Tibial artery (tissue), 4 donors: ENCODE results near the gene SPATA20.

ENCODE experiments used
- DNase-seq, 2 donors: peaks; one replicate each; pipeline ENCODE4 v3.0.0-alpha.2; 2019
- H3K27ac ChIP-seq, 2 donors: fragments of 200-600 bp; sonication (generic) in 1 of 2; 1 replicate in 1 of 2; 2 replicates in 1 of 2; pipeline ENCODE4 v1.5.1; 2018 to 2019; ENCODE audit warnings: mild to moderate bottlenecking in 1 of 2
- H3K27me3 ChIP-seq, 2 donors: fragments of 200-600 bp; sonication (generic) in 1 of 2; one replicate each; pipeline versions ENCODE4 v1.5.1 to v1.6.0; 2016 to 2019
- H3K36me3 ChIP-seq, 3 donors: fragments of 200-600 bp; sonication (generic) in 2 of 3; one replicate each; pipeline ENCODE4 v1.5.1; 2016 to 2019; ENCODE audit warnings: mild to moderate bottlenecking in 2 of 3
- H3K4me1 ChIP-seq, 4 donors: fragments of 200-600 bp; sonication (generic) in 2 of 4; 1 replicate in 3 of 4; 2 replicates in 1 of 4; pipeline ENCODE4 v1.5.1; 2016 to 2019
- H3K4me3 ChIP-seq, 2 donors: fragments of 200-600 bp; sonication (generic) in 1 of 2; 1 replicate in 1 of 2; 2 replicates in 1 of 2; pipeline ENCODE4 v1.5.1; 2018 to 2019; ENCODE audit warnings: mild to moderate bottlenecking in 2 of 2
- H3K9me3 ChIP-seq, 3 donors: fragments of 200-600 bp; sonication (generic) in 1 of 3; one replicate each; pipeline ENCODE4 v1.5.1; 2016 to 2019
- CTCF ChIP-seq, 2 experiments: fragments of 200-600 bp in 1 of 2; fragments of 450-650 bp in 1 of 2; IDR thresholded peaks; one replicate each; pipeline ENCODE4 v1.5.1; 2017 to 2019; ENCODE audit warnings: antibody characterized with exemption in 2 of 2, mild to moderate bottlenecking in 1 of 2, moderate library complexity in 1 of 2
- intact Hi-C: fragments of 100-400 bp; cut with DNase I; formaldehyde crosslinking; loops from one replicate; pipeline ENCODE4 v1.15.0; 2023; ENCODE audit warnings: low total_unique reads

SPATA20 gene

DNA sequence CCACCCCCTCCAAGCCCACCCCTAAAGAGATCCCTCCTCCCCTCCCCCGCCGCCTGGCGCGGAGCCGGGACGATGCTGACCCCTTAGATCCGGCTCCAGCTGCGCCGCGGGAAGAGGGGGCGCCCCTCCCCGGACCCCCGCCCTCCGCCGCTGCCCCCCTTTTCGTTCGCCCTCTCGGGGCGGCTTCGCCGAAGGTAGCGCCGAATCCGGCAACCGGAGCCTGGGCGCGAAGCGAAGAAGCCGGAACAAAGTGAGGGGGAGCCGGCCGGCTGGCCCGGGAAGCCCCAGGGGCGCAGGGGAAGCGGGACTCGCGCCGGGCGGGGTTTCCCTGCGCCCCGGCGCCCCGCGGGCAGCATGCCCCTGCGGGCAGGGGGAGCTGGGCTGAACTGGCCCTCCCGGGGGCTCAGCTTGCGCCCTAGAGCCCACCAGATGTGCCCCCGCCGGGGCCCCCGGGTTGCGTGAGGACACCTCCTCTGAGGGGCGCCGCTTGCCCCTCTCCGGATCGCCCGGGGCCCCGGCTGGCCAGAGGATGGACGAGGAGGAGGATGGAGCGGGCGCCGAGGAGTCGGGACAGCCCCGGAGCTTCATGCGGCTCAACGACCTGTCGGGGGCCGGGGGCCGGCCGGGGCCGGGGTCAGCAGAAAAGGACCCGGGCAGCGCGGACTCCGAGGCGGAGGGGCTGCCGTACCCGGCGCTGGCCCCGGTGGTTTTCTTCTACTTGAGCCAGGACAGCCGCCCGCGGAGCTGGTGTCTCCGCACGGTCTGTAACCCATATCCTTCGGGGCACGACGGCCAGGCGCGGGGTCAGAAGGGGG lies 14.2 kb downstream of the SPATA20 start:
- peak overlapping the region; percentile 47 to 67 for H3K4me3 ChIP-seq
- peaks cover 0 to 4% (median 3%) of the 10 kb centered on the region in 3 donors for H3K36me3 ChIP-seq
- H3K4me1 ChIP-seq = peaks cover 10 to 68% (median 60%) of the 10 kb centered on the region in 4 donors
- DNase-seq = no peak
- intact Hi-C loops = no loop called here
- H3K9me3 ChIP-seq = no peaks in the 10 kb centered on the region
- TF ChIP-seq CTCF (IDR thresholded peaks at IDR 0.05) = no peak
- peak overlapping the region in 1 of 2 donors; percentile 44 for H3K27ac ChIP-seq
- H3K27me3 ChIP-seq = peaks cover 11 to 73% of the 10 kb centered on the region in 2 donors

DNA sequence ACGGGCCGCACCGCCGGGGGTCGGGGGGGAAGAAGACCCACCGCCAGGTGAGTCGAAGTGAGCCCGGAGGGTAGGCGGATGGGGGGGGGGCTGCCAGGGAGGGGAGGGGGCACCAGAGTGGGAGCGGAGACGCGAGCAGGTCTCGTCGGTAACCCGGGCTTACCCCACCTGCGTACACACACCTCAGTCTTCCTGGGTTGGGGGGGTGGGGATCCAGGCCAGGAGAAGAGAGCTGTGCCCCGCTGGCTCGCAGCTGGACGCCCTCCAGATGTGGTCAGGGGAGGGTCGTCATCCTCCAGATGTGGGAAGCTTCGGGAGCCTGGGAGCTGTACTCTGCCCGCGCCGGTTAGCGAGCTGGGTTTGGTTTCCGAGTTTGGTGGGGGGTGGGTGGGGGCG lies 14.8 kb downstream of the SPATA20 start:
- intact Hi-C loops = no loop called here
- no peak overlapping the region for H3K27ac ChIP-seq
- no peaks in the 10 kb centered on the region for H3K9me3 ChIP-seq
- no peak for DNase-seq
- no peaks in the 10 kb centered on the region for H3K36me3 ChIP-seq
- peaks cover 11 to 75% of the 10 kb centered on the region in 2 donors for H3K27me3 ChIP-seq
- TF ChIP-seq CTCF (IDR thresholded peaks at IDR 0.05) = no peak
- peaks cover 10 to 68% (median 60%) of the 10 kb centered on the region in 4 donors for H3K4me1 ChIP-seq
- H3K4me3 ChIP-seq = no peak overlapping the region

GRCh38 chr17:50562242-50563091 lies 15.5 kb downstream of the SPATA20 start:
- H3K36me3 ChIP-seq = no peaks in the 10 kb centered on the region
- TF ChIP-seq CTCF (IDR thresholded peaks at IDR 0.05) = no peak
- no peak overlapping the region for H3K27ac ChIP-seq
- no peak overlapping the region for H3K4me3 ChIP-seq
- H3K4me1 ChIP-seq = peaks cover 10 to 68% (median 60%) of the 10 kb centered on the region in 4 donors
- intact Hi-C loops = no loop called here
- DNase-seq = no peak
- H3K27me3 ChIP-seq = peaks cover 11 to 68% of the 10 kb centered on the region in 2 donors
- H3K9me3 ChIP-seq = no peaks in the 10 kb centered on the region

- Histone ChIP-seq H3K27me3 (peaks cover 11 to 64% of the 10 kb centered on the region in 2 donors), H3K4me1 (peaks cover 10 to 68% (median 60%) of the 10 kb centered on the region in 4 donors), H3K27ac (no peak overlapping the region), H3K4me3 (no peak overlapping the region), H3K9me3 (no peaks in the 10 kb centered on the region), H3K36me3 (no peaks in the 10 kb centered on the region)
- DNase-seq = no peak
- no peak for TF ChIP-seq CTCF (IDR thresholded peaks at IDR 0.05)
- intact Hi-C loops = no loop called here
These were observed 16.1 kb downstream of the SPATA20 start for GRCh38 chr17:50563092-50563511.

- peak overlapping the region; percentile 25 to 63 for H3K27ac ChIP-seq
- intact Hi-C loops = no loop called here
- DNase-seq = peak; percentile 88 to 90
These were observed 17.9 kb downstream of the SPATA20 start for GRCh38 chr17:50564916-50565315.

More at GRCh38 chr17:50564916-50565315, 17.9 kb downstream of the SPATA20 start:
- Histone ChIP-seq H3K4me3 (peak overlapping the region; percentile 9 to 22), H3K4me1 (peaks cover 10 to 51% (median 46%) of the 10 kb centered on the region in 4 donors), H3K27me3 (peaks cover 11 to 46% of the 10 kb centered on the region in 2 donors), H3K36me3 (no peaks in the 10 kb centered on the region), H3K9me3 (no peaks in the 10 kb centered on the region)
- no peak for TF ChIP-seq CTCF (IDR thresholded peaks at IDR 0.05)
